ENCODE results near the gene DEF6. TPM values are rescaled to one million over a fixed set of nuclear protein-coding genes. Genes with fewer than 3 reads are reported as not detected.

The DEF6 gene
- total RNA-seq, 1 donor from 2014 or later = 6.0 TPM

- H3K4me3 ChIP-seq (ENCODE audit: low read depth, low read length) = peak overlapping the region; percentile 76
- peak; percentile 3 for DNase-seq (ENCODE audit: low read depth)
- TF ChIP-seq, protein P1, sequence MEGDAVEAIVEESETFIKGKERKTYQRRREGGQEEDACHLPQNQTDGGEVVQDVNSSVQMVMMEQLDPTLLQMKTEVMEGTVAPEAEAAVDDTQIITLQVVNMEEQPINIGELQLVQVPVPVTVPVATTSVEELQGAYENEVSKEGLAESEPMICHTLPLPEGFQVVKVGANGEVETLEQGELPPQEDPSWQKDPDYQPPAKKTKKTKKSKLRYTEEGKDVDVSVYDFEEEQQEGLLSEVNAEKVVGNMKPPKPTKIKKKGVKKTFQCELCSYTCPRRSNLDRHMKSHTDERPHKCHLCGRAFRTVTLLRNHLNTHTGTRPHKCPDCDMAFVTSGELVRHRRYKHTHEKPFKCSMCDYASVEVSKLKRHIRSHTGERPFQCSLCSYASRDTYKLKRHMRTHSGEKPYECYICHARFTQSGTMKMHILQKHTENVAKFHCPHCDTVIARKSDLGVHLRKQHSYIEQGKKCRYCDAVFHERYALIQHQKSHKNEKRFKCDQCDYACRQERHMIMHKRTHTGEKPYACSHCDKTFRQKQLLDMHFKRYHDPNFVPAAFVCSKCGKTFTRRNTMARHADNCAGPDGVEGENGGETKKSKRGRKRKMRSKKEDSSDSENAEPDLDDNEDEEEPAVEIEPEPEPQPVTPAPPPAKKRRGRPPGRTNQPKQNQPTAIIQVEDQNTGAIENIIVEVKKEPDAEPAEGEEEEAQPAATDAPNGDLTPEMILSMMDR (conservative IDR thresholded peaks at IDR 0.05; ENCODE audit: low read depth, low read length) = no peak
Observed at GRCh38 chr6:35258858-35259193, 38.8 kb upstream of the DEF6 start.

- TF ChIP-seq, protein P1 (conservative IDR thresholded peaks at IDR 0.05; ENCODE audit: low read depth, low read length) = no peak
- peak within 1 kb of the TSS; percentile 76 for H3K4me3 ChIP-seq (ENCODE audit: low read depth, low read length)
- DNase-seq (ENCODE audit: low read depth) = peak; percentile 46
Observed at GRCh38 chr6:35259194-35259947, 38.2 kb upstream of the DEF6 start, which contains the start of gene ZNF76. ZNF76 (plus strand) TSS chr6:35259735; CDS start chr6:35281152, 21,417 bp downstream.

DNA sequence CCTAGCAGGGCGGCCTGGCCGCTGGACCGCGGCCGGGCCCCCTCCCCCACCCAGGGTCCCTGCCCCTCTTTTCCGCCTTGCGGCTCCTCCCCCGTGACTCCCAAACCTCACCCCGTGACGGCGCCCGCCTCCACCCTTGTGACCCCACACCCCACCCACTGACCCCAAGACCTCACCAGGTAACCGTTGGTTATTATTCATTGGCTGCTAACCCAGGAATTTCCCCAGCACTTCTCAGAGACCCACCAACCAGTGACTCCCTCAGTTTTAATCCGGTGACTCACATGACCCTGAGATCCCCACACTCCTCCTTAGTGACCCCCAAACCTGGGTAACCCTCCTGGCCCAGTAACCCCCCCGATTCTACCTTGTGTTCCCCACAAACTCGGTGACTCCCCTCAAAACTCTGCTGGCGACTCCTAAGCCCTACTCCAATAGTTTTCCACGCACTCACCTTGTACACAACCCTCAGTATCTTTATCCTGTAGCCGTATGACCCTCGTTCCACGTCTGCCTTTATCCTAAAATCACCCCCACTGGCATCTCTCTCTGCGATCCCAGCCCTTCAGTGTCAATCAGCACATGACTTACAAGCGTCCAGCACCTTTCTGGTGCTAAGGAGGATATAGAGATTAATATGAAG lies 37.5 kb upstream of the DEF6 start:
- TF ChIP-seq, protein P1 (conservative IDR thresholded peaks at IDR 0.05; ENCODE audit: low read depth, low read length) = no peak
- peak overlapping the region; percentile 76 for H3K4me3 ChIP-seq (ENCODE audit: low read depth, low read length)
- peak; percentile 27 for DNase-seq (ENCODE audit: low read depth)

DNA sequence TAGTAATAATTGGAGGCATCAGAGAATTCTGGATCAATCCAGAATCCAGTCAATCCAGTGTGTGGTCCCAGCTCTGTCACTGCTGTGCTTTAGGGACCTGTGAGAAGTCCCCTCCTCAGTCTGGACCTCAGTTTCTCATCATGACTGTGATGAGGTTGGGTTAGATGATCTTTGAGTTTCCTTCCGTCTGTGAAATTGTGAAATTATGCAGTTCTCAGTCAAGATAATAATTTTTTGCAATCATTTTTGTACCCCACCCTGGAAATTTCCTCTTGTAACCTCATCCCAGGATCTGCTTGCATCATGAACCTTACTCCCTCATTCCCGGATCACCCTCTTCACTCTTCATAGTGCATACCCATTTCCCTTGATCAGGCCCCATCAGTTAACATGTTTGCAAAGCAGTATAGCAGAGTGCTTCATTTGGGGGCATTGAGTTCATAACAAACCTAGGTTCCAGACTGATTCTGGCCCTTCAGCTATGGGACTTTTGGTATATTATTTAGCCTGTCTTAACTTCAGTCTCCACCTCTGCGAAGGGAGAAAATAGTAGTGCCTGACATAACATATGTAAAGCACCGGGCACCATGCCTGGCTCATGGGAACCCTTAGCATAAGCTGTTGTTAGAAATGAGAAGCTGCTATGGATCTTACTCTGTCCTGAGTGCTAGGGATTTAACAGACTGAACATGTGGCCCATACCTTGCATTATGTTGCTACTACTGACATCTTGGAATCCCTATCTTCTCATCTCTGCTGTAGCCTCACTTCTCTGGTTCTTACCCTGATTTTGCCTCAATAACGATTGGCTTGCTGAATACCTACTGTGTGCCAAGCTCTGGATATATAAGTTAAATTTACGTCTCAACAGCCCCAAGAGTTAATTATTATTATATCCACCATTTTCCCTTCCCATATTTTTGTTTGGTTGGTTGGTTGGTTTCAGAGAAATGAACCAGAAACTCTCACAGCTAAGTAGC lies 36.7 kb upstream of the DEF6 start:
- TF ChIP-seq, protein P1 (conservative IDR thresholded peaks at IDR 0.05; ENCODE audit: low read depth, low read length) = no peak
- H3K4me3 ChIP-seq (ENCODE audit: low read depth, low read length) = peak overlapping the region; percentile 76
- DNase-seq (ENCODE audit: low read depth) = no peak

DNA sequence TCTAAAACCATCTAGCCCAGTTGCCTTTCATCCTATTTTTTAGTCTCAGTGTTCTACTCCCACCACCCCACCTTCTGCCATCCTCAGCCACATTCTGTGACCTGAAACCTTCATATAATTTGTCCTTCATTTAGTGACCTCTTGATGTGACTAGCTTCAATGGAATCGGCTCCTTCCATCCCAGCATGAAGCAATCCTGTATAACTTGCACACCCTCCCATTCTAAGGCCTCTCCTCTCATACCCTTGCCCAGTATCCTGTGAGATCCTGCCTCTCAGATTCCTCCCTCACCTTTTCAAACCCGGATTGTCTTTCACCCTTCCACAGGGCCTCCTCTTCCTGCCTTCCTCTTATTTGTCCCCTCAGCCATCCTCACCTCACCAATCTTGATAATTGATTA lies 35.0 kb upstream of the DEF6 start:
- no peak for DNase-seq (ENCODE audit: low read depth)
- TF ChIP-seq, protein P1 (conservative IDR thresholded peaks at IDR 0.05; ENCODE audit: low read depth, low read length) = no peak
- no peak overlapping the region for H3K4me3 ChIP-seq (ENCODE audit: low read depth, low read length)

- DNase-seq (ENCODE audit: low read depth) = no peak
- TF ChIP-seq, protein P1 (conservative IDR thresholded peaks at IDR 0.05; ENCODE audit: low read depth, low read length) = no peak
- no peak overlapping the region for H3K4me3 ChIP-seq (ENCODE audit: low read depth, low read length)
Observed at GRCh38 chr6:35264550-35265274, 32.9 kb upstream of the DEF6 start.

All from epithelial cell of proximal tubule (primary cell).